C4-2B (cell line): ENCODE results near the gene NPAS1.
"Not testable (repeated sequence)": the region's sequence is repeated elsewhere in the genome, so short reads cannot be mapped to it uniquely, and the experiment has no call there.

ENCODE experiments used
- H3K27ac ChIP-seq: fragments of 450-650 bp; 2 replicates; pipeline ENCODE4 v1.5.1; 2017
- ZFX ChIP-seq: fragments of 450-650 bp; IDR thresholded peaks from 2 replicates; pipeline ENCODE4 v1.6.1; 2017
- TF ChIP-seq, protein P1 (sequence below): fragments of 450-650 bp; conservative IDR thresholded peaks from 2 replicates; pipeline ENCODE4 v1.5.1; 2017; ENCODE audit warnings: mild to moderate bottlenecking

Gene NPAS1

DNA sequence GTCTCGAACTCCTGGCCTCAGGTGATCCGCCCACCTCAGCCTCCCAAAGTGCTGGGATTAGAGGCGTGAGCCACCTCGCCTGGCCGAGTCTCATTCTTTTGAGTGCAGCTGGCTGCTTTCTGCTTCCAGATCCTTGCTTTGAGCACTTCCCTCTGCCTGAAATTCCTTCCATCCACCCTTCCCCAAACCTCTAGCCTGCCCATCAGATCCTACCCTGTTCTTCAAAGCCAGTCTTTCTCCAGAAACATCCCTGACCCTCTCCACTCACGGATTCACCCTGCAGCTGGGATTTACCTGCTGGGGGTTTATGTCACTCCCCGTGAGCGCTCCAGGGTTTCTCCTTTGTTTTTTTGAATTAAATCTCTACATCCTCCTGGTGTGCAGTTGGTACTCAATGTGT is 13.1 kb upstream of the NPAS1 start:
- H3K27ac ChIP-seq = no peak overlapping the region
- TF ChIP-seq ZFX = no peak
- TF ChIP-seq, protein P1, sequence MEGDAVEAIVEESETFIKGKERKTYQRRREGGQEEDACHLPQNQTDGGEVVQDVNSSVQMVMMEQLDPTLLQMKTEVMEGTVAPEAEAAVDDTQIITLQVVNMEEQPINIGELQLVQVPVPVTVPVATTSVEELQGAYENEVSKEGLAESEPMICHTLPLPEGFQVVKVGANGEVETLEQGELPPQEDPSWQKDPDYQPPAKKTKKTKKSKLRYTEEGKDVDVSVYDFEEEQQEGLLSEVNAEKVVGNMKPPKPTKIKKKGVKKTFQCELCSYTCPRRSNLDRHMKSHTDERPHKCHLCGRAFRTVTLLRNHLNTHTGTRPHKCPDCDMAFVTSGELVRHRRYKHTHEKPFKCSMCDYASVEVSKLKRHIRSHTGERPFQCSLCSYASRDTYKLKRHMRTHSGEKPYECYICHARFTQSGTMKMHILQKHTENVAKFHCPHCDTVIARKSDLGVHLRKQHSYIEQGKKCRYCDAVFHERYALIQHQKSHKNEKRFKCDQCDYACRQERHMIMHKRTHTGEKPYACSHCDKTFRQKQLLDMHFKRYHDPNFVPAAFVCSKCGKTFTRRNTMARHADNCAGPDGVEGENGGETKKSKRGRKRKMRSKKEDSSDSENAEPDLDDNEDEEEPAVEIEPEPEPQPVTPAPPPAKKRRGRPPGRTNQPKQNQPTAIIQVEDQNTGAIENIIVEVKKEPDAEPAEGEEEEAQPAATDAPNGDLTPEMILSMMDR = no peak

DNA sequence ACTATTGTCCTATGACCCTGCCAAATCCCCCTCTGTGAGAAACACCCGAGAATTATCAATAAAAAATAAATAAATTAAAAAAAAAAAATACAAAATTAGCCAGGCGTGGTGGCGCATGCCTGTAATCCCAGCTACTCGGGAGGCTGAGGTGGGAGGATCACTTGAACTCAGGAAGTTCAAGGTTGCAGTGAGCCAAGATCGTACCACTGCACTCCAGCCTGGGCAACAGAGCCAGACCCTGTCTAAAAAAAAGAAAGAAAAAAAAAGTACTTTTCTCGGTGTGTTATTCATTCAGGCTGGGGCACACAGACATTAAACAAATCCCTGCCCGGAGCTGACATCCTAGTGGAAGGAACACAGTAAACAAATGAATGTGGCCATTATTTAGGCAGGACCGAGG is 9.1 kb upstream of the NPAS1 start:
- H3K27ac ChIP-seq = not testable (repeated sequence)

GRCh38 chr19:47012617-47013016 is 7.0 kb upstream of the NPAS1 start:
- no peak for TF ChIP-seq ZFX
- TF ChIP-seq, protein P1 = no peak
- H3K27ac ChIP-seq = peak overlapping the region; percentile 41; the same call in 1 of the 2 replicates

DNA sequence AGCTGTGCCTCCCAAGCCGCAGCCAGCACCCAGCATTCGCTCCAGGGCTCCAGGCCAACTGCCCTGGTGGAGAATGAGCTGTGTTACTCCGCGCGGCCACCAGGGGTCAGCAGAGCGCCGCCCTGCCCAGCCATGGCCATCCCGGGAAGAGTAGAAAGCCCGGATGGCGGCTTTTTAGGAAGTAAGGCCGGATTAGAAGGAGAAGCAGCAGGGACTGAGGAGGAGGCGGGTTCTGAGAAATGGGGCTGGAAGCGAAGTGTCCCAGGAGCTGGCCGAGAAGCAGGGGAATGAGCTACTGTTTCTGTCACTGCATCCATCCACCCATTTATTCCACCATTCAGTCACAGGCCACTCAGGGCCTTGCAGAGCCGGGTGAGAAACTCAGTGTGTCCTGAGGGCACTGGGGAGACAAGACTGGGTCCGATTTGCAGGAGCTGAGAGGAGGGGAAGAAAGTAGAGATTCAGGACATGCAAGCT is 6.6 kb upstream of the NPAS1 start:
- TF ChIP-seq ZFX = no peak
- TF ChIP-seq, protein P1 = peak; percentile 90
- H3K27ac ChIP-seq = peak overlapping the region; percentile 41

DNA sequence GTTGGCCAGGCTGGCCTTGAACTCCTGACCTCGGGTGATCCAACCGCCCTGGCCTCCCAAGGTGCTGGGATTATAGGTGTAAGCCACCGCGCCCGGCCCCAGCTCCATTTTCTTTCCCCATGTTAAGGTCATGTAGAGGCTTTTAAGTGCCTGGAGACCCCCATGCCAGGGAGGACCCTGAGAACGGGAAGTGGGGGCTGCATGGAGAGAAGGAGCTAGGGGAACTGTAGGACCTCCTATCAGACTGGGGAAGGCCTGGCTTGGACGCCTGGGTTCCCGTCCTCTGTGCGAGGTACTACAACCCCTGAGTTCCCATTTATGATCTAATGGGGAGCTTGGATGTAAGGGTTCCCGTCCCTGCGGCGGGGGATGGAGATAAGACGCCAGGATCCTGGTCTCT is 714 bp upstream of the NPAS1 start:
- TF ChIP-seq, protein P1 = no peak
- TF ChIP-seq ZFX = no peak
- no peak overlapping the region for H3K27ac ChIP-seq

DNA sequence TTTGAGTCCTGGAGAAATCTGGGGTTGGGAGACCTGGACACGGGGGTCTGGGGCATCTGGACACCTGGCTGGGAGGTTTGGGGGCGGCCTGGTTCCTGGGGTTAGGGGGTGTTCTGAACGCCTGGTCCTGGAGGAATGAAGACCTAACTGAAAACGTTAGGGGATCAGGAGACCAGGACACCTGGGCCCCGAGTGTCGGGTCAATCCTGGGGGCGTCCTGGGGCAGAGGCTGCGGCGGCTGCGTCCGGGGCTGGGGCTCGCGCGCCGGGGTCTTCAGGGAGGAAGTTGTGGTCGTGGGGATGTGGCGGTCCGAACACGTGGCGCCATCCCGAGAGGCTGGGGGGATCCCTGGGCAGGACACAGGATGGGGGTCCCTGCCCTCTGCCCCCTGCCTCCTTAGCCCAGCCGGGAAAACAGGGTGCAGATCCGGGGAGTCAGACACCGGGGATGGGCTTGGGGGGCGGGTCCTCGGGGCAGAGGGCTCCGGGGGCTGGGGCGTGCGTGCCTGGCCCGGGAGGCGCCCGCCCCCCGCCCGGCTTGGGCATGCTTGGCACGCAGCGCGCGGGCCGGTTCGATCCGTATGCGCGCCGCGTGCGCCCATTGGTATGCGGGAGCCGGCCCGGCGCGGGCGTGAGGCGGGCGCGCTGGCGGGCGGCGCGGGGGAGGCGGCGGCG is 632 bp downstream of the NPAS1 start:
- TF ChIP-seq, protein P1 = no peak
- no peak for TF ChIP-seq ZFX

DNA sequence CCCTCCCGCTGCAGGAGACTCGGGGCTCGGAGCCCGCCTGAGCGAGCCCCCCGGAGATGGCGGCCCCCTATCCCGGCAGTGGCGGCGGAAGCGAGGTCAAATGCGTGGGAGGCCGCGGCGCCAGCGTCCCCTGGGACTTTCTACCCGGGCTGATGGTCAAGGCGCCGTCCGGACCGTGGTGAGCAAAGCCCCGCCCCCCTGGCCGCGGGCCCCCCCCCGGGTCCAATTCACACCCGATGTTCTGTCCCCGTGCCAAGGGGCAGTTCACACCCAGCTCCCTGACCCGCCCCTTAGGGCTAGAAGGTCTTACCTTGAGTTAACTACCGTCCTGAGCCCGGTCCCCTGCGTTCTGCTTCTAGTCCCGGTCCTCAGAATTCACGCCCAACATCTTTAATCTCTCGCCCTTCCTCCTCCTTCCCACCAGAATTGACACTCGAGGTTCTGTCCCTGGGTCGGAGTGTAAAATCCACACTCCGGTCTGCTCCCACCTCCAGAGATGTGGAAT is 1.4 kb downstream of the NPAS1 start:
- no peak overlapping the region for H3K27ac ChIP-seq

More for the DNA sequence above, 632 bp downstream of the NPAS1 start:
- H3K27ac ChIP-seq = no peak overlapping the region

More for the DNA sequence above, 1.4 kb downstream of the NPAS1 start:
- TF ChIP-seq, protein P1 = no peak
- TF ChIP-seq ZFX = no peak
